Caco-2 (cell line): ENCODE data around the gene BCL7A. TPM values are rescaled to one million over a fixed set of nuclear protein-coding genes. Genes with fewer than 3 reads are reported as not detected.

Source experiments
- BruUV-seq: library from RNA; stranded (reverse); fragments of 400-500 nt; replicated peaks from 2 replicates; lab custom pipeline; 2021; lab: Mats Ljungman, UMichigan
- CTCF ChIA-PET: fragments of 300-600 bp; sonication (Branson Sonifier 250); formaldehyde crosslinking; loops from one replicate; lab custom pipeline; 2022; ENCODE audit warnings: antibody characterized with exemption; lab: Charles Lee
- POLR2A ChIA-PET: fragments of 300-600 bp; sonication (Branson Sonifier 250); formaldehyde crosslinking; loops from one replicate; lab custom pipeline; 2022; ENCODE audit warnings: antibody characterized with exemption; lab: Charles Lee
- DNase-seq, 2 experiments: peaks; one replicate each; pipeline versions ENCODE4 v3.0.0 to v3.0.0-alpha.2; 2020 to 2022
- H3K27me3 ChIP-seq: replicated peaks from 2 replicates; pipeline ENCODE4 v1.6.0; 2011; ENCODE audit warnings: low read length; ENCODE audit not compliant: control insufficient read depth, insufficient read depth
- H3K36me3 ChIP-seq: 2 replicates; pipeline ENCODE4 v1.5.1; 2011; ENCODE audit warnings: low read length; ENCODE audit not compliant: control insufficient read depth, insufficient read depth
- H3K4me1 ChIP-seq: fragments of 250-450 bp; sonication (Bioruptor Pico); 2 replicates; pipeline ENCODE4 v1.5.1; 2020; ENCODE audit warnings: mild to moderate bottlenecking
- H3K4me3 ChIP-seq: 2 replicates; pipeline ENCODE4 v1.5.1; 2011; ENCODE audit warnings: low read depth, mild to moderate bottlenecking, control low read depth, low read length
- H3K9me3 ChIP-seq: fragments of 250-450 bp; sonication (Bioruptor Pico); 2 replicates; pipeline ENCODE4 v1.5.1; 2020; ENCODE audit warnings: mild to moderate bottlenecking, moderate library complexity
- H3K27ac Mint-ChIP-seq: one replicate; pipeline ENCODE4 v1.8.0; 2022; ENCODE audit warnings: mixed read lengths; ENCODE audit not compliant: unreplicated experiment
- H3K27me3 Mint-ChIP-seq: one replicate; pipeline ENCODE4 v1.8.0; 2022; ENCODE audit warnings: mixed read lengths; ENCODE audit not compliant: insufficient read depth, unreplicated experiment
- H3K36me3 Mint-ChIP-seq: one replicate; pipeline ENCODE4 v1.8.0; 2022; ENCODE audit warnings: mild to moderate bottlenecking, mixed read lengths; ENCODE audit not compliant: insufficient read depth, unreplicated experiment
- H3K4me1 Mint-ChIP-seq: one replicate; pipeline ENCODE4 v1.8.0; 2022; ENCODE audit warnings: low read depth, mixed read lengths; ENCODE audit not compliant: unreplicated experiment
- H3K4me3 Mint-ChIP-seq: one replicate; pipeline ENCODE4 v1.8.0; 2022; ENCODE audit warnings: mild to moderate bottlenecking, moderate library complexity, mixed read lengths; ENCODE audit not compliant: unreplicated experiment
- H3K9me3 Mint-ChIP-seq: one replicate; pipeline ENCODE4 v1.8.0; 2022; ENCODE audit warnings: mixed read lengths; ENCODE audit not compliant: unreplicated experiment
- CTCF ChIP-seq, 2 experiments: fragments of 200-600 bp in 1 of 2; IDR thresholded peaks; 1 replicate in 1 of 2; 2 replicates in 1 of 2; pipeline versions ENCODE4 v1.5.1 to v1.8.0; 2011 to 2022; ENCODE audit warnings: antibody characterized with exemption in 1 of 2, control low read depth in 1 of 2, inconsistent platforms in 1 of 2, low read depth in 1 of 2, low read length in 1 of 2, mild to moderate bottlenecking in 1 of 2, moderate library complexity in 1 of 2; ENCODE audit not compliant: insufficient read depth in 1 of 2, severe bottlenecking in 1 of 2, unreplicated experiment in 1 of 2
- intact Hi-C: fragments of 100-400 bp; cut with micrococcal nuclease; formaldehyde crosslinking; loops from one replicate; pipeline ENCODE4 v1.10.0; 2022; ENCODE audit not compliant: unreplicated experiment
- total RNA-seq: library from RNA; stranded (reverse); gene quantifications from 2 replicates; pipeline ENCODE4 v1.2.3, GENCODE V29; 2022

Gene BCL7A
- total RNA-seq, 1 experiment from 2014 or later, result 15.5 TPM

DNA sequence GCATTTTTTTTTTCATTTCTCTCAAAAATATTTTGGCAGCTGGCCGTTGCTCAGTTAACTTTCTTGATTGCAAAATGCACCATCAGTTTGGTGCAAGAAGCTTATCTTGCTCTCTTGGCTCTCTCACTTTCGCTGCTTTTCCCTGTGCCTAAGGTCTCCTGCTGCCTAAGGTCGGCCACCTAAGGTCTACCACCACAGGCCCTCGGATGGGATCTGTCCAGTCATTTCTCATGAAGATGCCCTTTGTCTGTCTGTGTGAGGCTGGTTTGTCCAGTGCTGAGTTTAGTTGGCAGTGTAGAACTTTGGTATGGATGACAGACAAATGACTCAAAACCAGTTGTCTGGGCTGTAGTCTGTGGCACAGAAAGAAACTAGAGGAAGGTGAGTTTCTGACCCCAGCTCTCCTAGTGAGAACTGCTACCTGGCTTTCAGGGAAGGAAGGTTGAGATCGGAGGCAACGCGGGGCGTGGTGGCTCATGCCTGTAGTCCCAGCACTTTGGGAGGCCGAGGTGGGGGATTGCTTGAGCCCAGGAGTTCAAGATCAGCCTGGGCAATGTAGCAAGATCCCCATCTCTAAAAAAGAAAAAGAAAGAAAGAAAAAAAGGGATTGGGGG, 59.5 kb downstream of the BCL7A start:
- Histone ChIP-seq H3K9me3 (no peaks in the 10 kb centered on the region), H3K27me3 (no peaks in the 10 kb centered on the region), H3K4me3 (no peak overlapping the region), H3K36me3 (no peaks in the 10 kb centered on the region), H3K4me1 (peaks cover 17% of the 10 kb centered on the region)
- H3K36me3 Mint-ChIP-seq, result peaks cover 33% of the 10 kb centered on the region
- POLR2A ChIA-PET, result no interaction called here
- BruUV-seq, result no TSS peak
- no peaks in the 10 kb centered on the region for H3K27me3 Mint-ChIP-seq
- intact Hi-C loops, result no loop called here
- no peak overlapping the region for H3K27ac Mint-ChIP-seq
- H3K4me1 Mint-ChIP-seq, result peaks cover 19% of the 10 kb centered on the region
- H3K4me3 Mint-ChIP-seq, result no peak overlapping the region
- CTCF ChIA-PET, result no interaction called here
- no peak for DNase-seq
- no peak for TF ChIP-seq CTCF (IDR thresholded peaks at IDR 0.05; ENCODE audit: insufficient read depth in 1 of 2, low read depth in 1 of 2, low read length in 1 of 2, severe bottlenecking in 1 of 2, unreplicated experiment in 1 of 2)
- H3K9me3 Mint-ChIP-seq, result no peaks in the 10 kb centered on the region

GRCh38 chr12:122081697-122082221, 60.1 kb downstream of the BCL7A start:
- no peak for TF ChIP-seq CTCF (IDR thresholded peaks at IDR 0.05; ENCODE audit: insufficient read depth in 1 of 2, low read depth in 1 of 2, low read length in 1 of 2, severe bottlenecking in 1 of 2, unreplicated experiment in 1 of 2)
- peaks cover 19% of the 10 kb centered on the region for H3K4me1 Mint-ChIP-seq
- H3K36me3 Mint-ChIP-seq, result peaks cover 33% of the 10 kb centered on the region
- Histone ChIP-seq H3K36me3 (no peaks in the 10 kb centered on the region; the same call in 1 of the 2 replicates), H3K4me1 (peaks cover 17% of the 10 kb centered on the region), H3K9me3 (no peaks in the 10 kb centered on the region), H3K27me3 (no peaks in the 10 kb centered on the region), H3K4me3 (no peak overlapping the region)
- H3K9me3 Mint-ChIP-seq, result no peaks in the 10 kb centered on the region
- intact Hi-C loops, result no loop called here
- POLR2A ChIA-PET, result no interaction called here
- no peaks in the 10 kb centered on the region for H3K27me3 Mint-ChIP-seq
- no peak overlapping the region for H3K4me3 Mint-ChIP-seq
- no peak for DNase-seq
- CTCF ChIA-PET, result no interaction called here
- no peak overlapping the region for H3K27ac Mint-ChIP-seq
- no TSS peak for BruUV-seq

DNA sequence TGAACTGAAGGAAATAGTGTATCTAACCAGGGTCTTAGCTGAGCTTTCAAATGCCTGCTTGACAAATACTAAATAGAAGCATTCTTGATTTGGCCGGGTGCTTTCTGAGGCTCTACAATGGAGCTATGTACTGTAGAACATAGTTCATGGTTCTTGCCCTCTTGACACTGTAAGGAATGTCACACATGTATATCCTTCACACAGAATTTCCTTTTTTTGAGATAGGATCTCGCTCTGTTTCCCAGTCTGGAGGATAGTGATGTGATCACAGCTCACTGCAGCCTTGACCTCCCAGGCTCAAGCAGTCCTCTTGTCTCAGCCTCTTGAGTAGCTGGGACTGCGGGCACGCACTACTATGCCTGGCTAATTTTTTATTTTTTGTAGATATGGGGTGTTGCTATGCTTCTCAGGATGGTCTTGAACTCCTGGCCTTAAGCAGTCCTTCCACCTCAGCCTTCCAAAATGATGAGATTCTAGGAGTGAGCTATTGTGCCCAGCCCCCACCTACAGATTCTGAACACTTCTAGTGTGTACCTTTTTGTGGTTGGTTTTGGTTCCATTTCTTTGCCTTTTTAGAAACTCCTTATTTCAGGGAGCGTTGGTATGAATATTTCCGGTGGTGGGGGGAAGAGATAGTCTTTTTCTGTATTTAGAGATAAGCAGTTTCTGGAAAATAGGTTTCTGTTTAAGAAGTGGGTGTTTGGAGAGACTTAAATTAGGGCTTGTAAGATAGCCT, 61.1 kb downstream of the BCL7A start:
- Mint-ChIP-seq H3K9me3 (no peaks in the 10 kb centered on the region), H3K27ac (no peak overlapping the region), H3K27me3 (no peaks in the 10 kb centered on the region), H3K4me3 (no peak overlapping the region), H3K36me3 (peaks cover 32% of the 10 kb centered on the region), H3K4me1 (peaks cover 19% of the 10 kb centered on the region)
- no peaks in the 10 kb centered on the region for H3K9me3 ChIP-seq
- DNase-seq, result no peak
- intact Hi-C loops, result no loop called here
- H3K4me3 ChIP-seq, result no peak overlapping the region
- TF ChIP-seq CTCF (IDR thresholded peaks at IDR 0.05; ENCODE audit: insufficient read depth in 1 of 2, low read depth in 1 of 2, low read length in 1 of 2, severe bottlenecking in 1 of 2, unreplicated experiment in 1 of 2), result no peak
- ChIA-PET CTCF (no interaction called here), POLR2A (no interaction called here)
- no peaks in the 10 kb centered on the region for H3K27me3 ChIP-seq
- no TSS peak for BruUV-seq
- H3K4me1 ChIP-seq, result peaks cover 8% of the 10 kb centered on the region
- H3K36me3 ChIP-seq, result no peaks in the 10 kb centered on the region; the same call in 1 of the 2 replicates
